ENCODE measurements around the gene AGAP3.

Gene AGAP3

DNA sequence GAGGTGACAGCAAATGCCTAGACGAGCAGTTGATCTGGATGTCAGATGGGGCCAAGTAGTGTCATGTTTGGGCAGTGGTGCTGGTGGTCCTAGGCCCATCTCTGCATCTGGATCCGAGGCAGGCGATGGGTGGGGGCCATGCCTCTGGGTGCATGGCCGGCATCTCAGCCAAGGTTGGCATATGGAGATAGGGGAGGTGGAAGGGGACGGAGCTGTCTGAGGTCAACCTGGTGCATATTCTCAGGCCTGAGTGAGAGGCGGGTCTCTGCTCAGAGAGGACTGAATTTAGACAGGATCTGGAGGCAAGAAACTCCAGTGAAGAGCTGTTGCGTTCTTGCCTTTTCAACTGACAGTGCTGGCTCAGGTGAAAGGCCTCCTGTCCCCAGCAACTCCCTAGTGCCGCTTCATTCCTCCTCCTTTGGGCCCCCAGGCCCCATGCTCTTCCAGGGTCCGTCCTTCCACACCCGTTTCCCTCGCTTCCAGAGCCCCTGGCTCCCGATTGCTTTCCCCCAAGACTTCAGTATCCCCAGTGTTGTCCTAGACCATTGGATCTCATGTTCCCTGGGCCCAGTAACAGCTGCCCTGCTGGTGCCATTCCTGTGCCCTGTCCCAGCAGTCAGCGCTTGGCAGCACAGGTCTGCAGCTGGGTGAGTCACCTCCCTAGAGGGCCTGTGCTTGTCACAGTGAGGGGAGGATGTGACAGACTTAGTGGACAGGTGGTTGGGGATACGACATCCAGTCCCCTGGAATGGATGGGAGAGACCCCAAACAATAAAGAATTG is 48.7 kb downstream of the AGAP3 start:
- Histone ChIP-seq H3K27ac (replicated peaks; ENCODE audit: low read length) (no peak overlapping the region), H3K9ac (ENCODE audit: low read depth, low read length, poor library complexity) (no peak overlapping the region), H3K9me3 (replicated peaks in 1 of 2; ENCODE audit: control insufficient read depth in 2 of 2, insufficient read depth in 1 of 2, low read depth in 1 of 2, low read length in 2 of 2) (no peaks in the 10 kb centered on the region), H3K4ac (ENCODE audit: low read length) (no peak overlapping the region), H3K14ac (ENCODE audit: low read length) (no peak overlapping the region), H2AFZ (ENCODE audit: low read length) (no peak overlapping the region), H2AK5ac (ENCODE audit: low read depth, low read length) (no peak overlapping the region), H3K4me1 (ENCODE audit: control insufficient read depth in 2 of 2, insufficient read depth in 1 of 2, low read depth in 1 of 2, low read length in 2 of 2) (peaks cover 0 to 15% of the 10 kb centered on the region in 2 donors), H2BK120ac (ENCODE audit: low read depth, low read length) (no peak overlapping the region), H3K36me3 (replicated peaks in 1 of 2; ENCODE audit: control insufficient read depth in 2 of 2, insufficient read depth in 2 of 2, low read length in 2 of 2) (peaks cover 39 to 93% of the 10 kb centered on the region in 2 donors), H3K18ac (ENCODE audit: low read length) (no peak overlapping the region), H2BK12ac (ENCODE audit: low read length) (no peak overlapping the region), H3K23ac (ENCODE audit: low read depth, low read length, poor library complexity) (no peak overlapping the region), H4K8ac (ENCODE audit: low read depth, low read length) (no peak overlapping the region), H3K4me3 (ENCODE audit: low read length in 2 of 2) (no peak overlapping the region), H2BK15ac (ENCODE audit: low read length) (no peak overlapping the region), H3K27me3 (ENCODE audit: control insufficient read depth in 3 of 3, insufficient read depth in 3 of 3, low read depth in 1 of 3, low read length in 3 of 3) (no peaks in the 10 kb centered on the region), H3K4me2 (ENCODE audit: insufficient read depth, low read length, poor library complexity, severe bottlenecking) (no peak overlapping the region), H3K79me1 (ENCODE audit: low read depth, low read length) (peaks cover 3% of the 10 kb centered on the region), H4K91ac (ENCODE audit: low read depth, low read length, poor library complexity) (no peak overlapping the region), H2BK5ac (ENCODE audit: low read length) (no peak overlapping the region)
- DNase-seq (ENCODE audit: low spot score), result no peak
- WGBS, 2 donors (ENCODE audit: extremely low coverage in 2 of 2, insufficient read length in 2 of 2, insufficient replicate concordance in 1 of 2), result no CpG with 5 or more reads among the region's 14 CpGs

GRCh38 chr7:151135525-151135845 is 49.2 kb downstream of the AGAP3 start:
- no CpG with 5 or more reads among the region's 5 CpGs for WGBS, 2 donors (ENCODE audit: extremely low coverage in 2 of 2, insufficient read length in 2 of 2, insufficient replicate concordance in 1 of 2)
- Histone ChIP-seq H3K4me3 (ENCODE audit: low read length in 2 of 2) (no peak overlapping the region), H3K9ac (ENCODE audit: low read depth, low read length, poor library complexity) (no peak overlapping the region), H3K23ac (ENCODE audit: low read depth, low read length, poor library complexity) (no peak overlapping the region), H3K14ac (ENCODE audit: low read length) (no peak overlapping the region), H4K8ac (ENCODE audit: low read depth, low read length) (no peak overlapping the region), H2AK5ac (ENCODE audit: low read depth, low read length) (no peak overlapping the region), H3K27ac (replicated peaks; ENCODE audit: low read length) (no peak overlapping the region), H2AFZ (ENCODE audit: low read length) (no peak overlapping the region), H3K18ac (ENCODE audit: low read length) (no peak overlapping the region), H2BK5ac (ENCODE audit: low read length) (no peak overlapping the region), H3K9me3 (replicated peaks in 1 of 2; ENCODE audit: control insufficient read depth in 2 of 2, insufficient read depth in 1 of 2, low read depth in 1 of 2, low read length in 2 of 2) (no peaks in the 10 kb centered on the region), H3K36me3 (replicated peaks in 1 of 2; ENCODE audit: control insufficient read depth in 2 of 2, insufficient read depth in 2 of 2, low read length in 2 of 2) (peaks cover 33 to 93% of the 10 kb centered on the region in 2 donors), H3K4ac (ENCODE audit: low read length) (no peak overlapping the region), H3K27me3 (ENCODE audit: control insufficient read depth in 3 of 3, insufficient read depth in 3 of 3, low read depth in 1 of 3, low read length in 3 of 3) (no peaks in the 10 kb centered on the region), H4K91ac (ENCODE audit: low read depth, low read length, poor library complexity) (no peak overlapping the region), H2BK12ac (ENCODE audit: low read length) (no peak overlapping the region), H3K4me1 (ENCODE audit: control insufficient read depth in 2 of 2, insufficient read depth in 1 of 2, low read depth in 1 of 2, low read length in 2 of 2) (peaks cover 0 to 15% of the 10 kb centered on the region in 2 donors), H3K4me2 (ENCODE audit: insufficient read depth, low read length, poor library complexity, severe bottlenecking) (no peak overlapping the region), H2BK120ac (ENCODE audit: low read depth, low read length) (no peak overlapping the region), H2BK15ac (ENCODE audit: low read length) (no peak overlapping the region), H3K79me1 (ENCODE audit: low read depth, low read length) (peaks cover 3% of the 10 kb centered on the region)
- DNase-seq (ENCODE audit: low spot score), result no peak

DNA sequence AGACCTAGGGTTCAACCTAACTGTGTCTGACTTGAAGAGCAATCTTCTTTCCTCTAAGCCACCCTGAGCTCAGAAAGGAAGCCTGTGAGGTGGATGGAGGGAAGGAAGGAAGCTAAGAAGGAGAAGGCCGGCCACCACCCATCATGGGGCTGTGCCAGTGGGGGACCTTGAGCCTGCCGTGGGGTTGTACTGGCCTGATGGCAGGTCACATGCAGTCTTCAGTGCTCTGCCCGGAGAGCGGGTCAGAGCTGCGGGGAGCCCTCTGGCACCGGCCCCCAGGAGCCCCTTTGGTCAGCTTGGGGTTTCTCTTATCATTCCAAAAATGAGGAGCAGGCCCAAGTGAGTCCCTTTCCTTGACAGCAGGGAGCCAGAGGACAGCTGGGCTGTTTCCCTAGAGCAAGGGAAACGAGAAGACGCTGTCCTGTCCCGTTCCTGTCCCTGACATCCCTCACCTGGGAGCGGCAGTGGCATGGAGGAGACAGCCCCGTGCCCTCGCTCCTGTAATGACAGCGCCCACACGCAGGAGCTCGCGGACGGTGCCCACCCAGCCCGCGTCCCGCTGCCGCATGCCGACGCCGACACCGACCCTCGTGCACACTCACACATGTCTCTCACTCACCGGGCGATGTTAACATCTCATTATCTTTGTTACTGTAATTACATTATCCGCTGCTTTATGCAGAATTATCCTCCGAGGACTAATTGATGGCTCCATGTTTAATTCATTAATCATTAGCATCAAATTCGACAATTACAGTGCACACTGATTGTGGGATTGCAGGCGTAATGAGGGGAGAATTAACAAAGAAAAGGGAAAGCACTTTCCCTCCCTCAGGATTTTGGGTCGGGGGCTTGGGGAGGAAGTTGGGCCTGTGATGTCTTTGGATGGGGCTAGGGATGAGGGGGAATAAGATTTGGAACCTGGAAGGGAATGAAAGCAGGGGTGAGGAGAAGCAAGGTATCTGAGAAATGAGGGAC is 49.9 kb downstream of the AGAP3 start:
- Histone ChIP-seq H2BK120ac (ENCODE audit: low read depth, low read length) (no peak overlapping the region), H4K8ac (ENCODE audit: low read depth, low read length) (no peak overlapping the region), H3K23ac (ENCODE audit: low read depth, low read length, poor library complexity) (no peak overlapping the region), H3K4ac (ENCODE audit: low read length) (no peak overlapping the region), H3K4me2 (ENCODE audit: insufficient read depth, low read length, poor library complexity, severe bottlenecking) (no peak overlapping the region), H3K4me3 (ENCODE audit: low read length in 2 of 2) (no peak overlapping the region), H2BK15ac (ENCODE audit: low read length) (no peak overlapping the region), H3K36me3 (replicated peaks in 1 of 2; ENCODE audit: control insufficient read depth in 2 of 2, insufficient read depth in 2 of 2, low read length in 2 of 2) (peaks cover 33 to 93% of the 10 kb centered on the region in 2 donors), H3K14ac (ENCODE audit: low read length) (no peak overlapping the region), H3K27ac (replicated peaks; ENCODE audit: low read length) (no peak overlapping the region), H2BK5ac (ENCODE audit: low read length) (no peak overlapping the region), H2BK12ac (ENCODE audit: low read length) (no peak overlapping the region), H3K79me1 (ENCODE audit: low read depth, low read length) (peaks cover 3% of the 10 kb centered on the region), H2AK5ac (ENCODE audit: low read depth, low read length) (no peak overlapping the region), H3K9ac (ENCODE audit: low read depth, low read length, poor library complexity) (no peak overlapping the region), H3K4me1 (ENCODE audit: control insufficient read depth in 2 of 2, insufficient read depth in 1 of 2, low read depth in 1 of 2, low read length in 2 of 2) (peaks cover 0 to 15% of the 10 kb centered on the region in 2 donors), H3K9me3 (replicated peaks in 1 of 2; ENCODE audit: control insufficient read depth in 2 of 2, insufficient read depth in 1 of 2, low read depth in 1 of 2, low read length in 2 of 2) (no peaks in the 10 kb centered on the region), H3K27me3 (ENCODE audit: control insufficient read depth in 3 of 3, insufficient read depth in 3 of 3, low read depth in 1 of 3, low read length in 3 of 3) (no peaks in the 10 kb centered on the region), H3K18ac (ENCODE audit: low read length) (no peak overlapping the region), H4K91ac (ENCODE audit: low read depth, low read length, poor library complexity) (no peak overlapping the region), H2AFZ (ENCODE audit: low read length) (no peak overlapping the region)
- no peak for DNase-seq (ENCODE audit: low spot score)
- WGBS, 2 donors (ENCODE audit: extremely low coverage in 2 of 2, insufficient read length in 2 of 2, insufficient replicate concordance in 1 of 2), result no CpG with 5 or more reads among the region's 33 CpGs

- Histone ChIP-seq H3K4me3 (ENCODE audit: low read length in 2 of 2) (no peak overlapping the region), H3K36me3 (replicated peaks in 1 of 2; ENCODE audit: control insufficient read depth in 2 of 2, insufficient read depth in 2 of 2, low read length in 2 of 2) (peaks cover 32 to 93% of the 10 kb centered on the region in 2 donors), H2BK120ac (ENCODE audit: low read depth, low read length) (no peak overlapping the region), H3K4ac (ENCODE audit: low read length) (no peak overlapping the region), H4K91ac (ENCODE audit: low read depth, low read length, poor library complexity) (no peak overlapping the region), H3K27ac (replicated peaks; ENCODE audit: low read length) (no peak overlapping the region), H2BK12ac (ENCODE audit: low read length) (no peak overlapping the region), H2BK15ac (ENCODE audit: low read length) (no peak overlapping the region), H3K18ac (ENCODE audit: low read length) (no peak overlapping the region), H3K4me1 (ENCODE audit: control insufficient read depth in 2 of 2, insufficient read depth in 1 of 2, low read depth in 1 of 2, low read length in 2 of 2) (peaks cover 0 to 17% of the 10 kb centered on the region in 2 donors), H4K8ac (ENCODE audit: low read depth, low read length) (no peak overlapping the region), H3K23ac (ENCODE audit: low read depth, low read length, poor library complexity) (no peak overlapping the region), H3K9me3 (replicated peaks in 1 of 2; ENCODE audit: control insufficient read depth in 2 of 2, insufficient read depth in 1 of 2, low read depth in 1 of 2, low read length in 2 of 2) (no peaks in the 10 kb centered on the region), H3K9ac (ENCODE audit: low read depth, low read length, poor library complexity) (no peak overlapping the region), H2AK5ac (ENCODE audit: low read depth, low read length) (no peak overlapping the region), H3K79me1 (ENCODE audit: low read depth, low read length) (peaks cover 2% of the 10 kb centered on the region), H3K14ac (ENCODE audit: low read length) (no peak overlapping the region), H2AFZ (ENCODE audit: low read length) (no peak overlapping the region), H3K27me3 (ENCODE audit: control insufficient read depth in 3 of 3, insufficient read depth in 3 of 3, low read depth in 1 of 3, low read length in 3 of 3) (no peaks in the 10 kb centered on the region), H2BK5ac (ENCODE audit: low read length) (no peak overlapping the region), H3K4me2 (ENCODE audit: insufficient read depth, low read length, poor library complexity, severe bottlenecking) (no peak overlapping the region)
- no CpG with 5 or more reads among the region's 22 CpGs for WGBS, 2 donors (ENCODE audit: extremely low coverage in 2 of 2, insufficient read length in 2 of 2, insufficient replicate concordance in 1 of 2)
- no peak for DNase-seq (ENCODE audit: low spot score)
Measured at GRCh38 chr7:151137076-151137675, 50.9 kb downstream of the AGAP3 start.

Measured in neuronal stem cell (in vitro differentiated cells).